ENCODE measurements around the gene ALPI.

The ALPI gene

GRCh38 chr2:232487385-232488096, 31.6 kb downstream of the ALPI start, which contains the start of gene ECEL1:
ECEL1 (minus strand) TSS chr2:232487834; CDS start chr2:232486653, 1,181 bp downstream.
- no peak for DNase-seq

DNA sequence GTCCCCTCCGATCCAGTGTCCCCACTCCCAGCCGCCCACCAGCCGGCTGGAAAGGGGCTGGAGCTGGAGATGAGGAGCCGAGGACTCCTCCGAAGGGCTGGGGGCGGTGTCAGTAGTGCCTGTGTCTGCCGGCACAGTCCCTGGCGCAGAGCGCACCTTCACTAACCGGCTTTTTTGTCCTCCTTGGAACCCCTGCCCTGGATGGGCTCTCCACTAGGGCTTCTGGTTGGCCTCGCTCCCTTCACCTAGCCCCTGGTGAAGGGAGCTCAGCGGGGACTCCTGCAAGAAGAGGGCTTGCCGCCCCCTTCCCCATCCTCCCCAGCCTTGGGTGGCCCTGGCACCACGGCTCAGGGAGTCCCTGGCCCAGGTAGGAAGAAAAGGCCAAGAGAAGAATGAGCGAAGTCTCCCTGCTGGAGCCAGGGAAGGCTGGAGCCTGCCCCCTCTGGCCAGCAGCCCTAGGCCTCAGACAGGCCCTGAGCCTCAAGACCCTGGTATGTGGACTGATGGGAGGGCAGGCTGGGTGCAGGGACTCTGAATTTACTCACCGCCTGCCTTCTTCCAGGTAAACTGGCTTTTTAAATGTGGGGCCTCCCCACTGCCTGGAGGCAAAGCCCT, 32.3 kb downstream of the ALPI start:
- DNase-seq: no peak

DNA sequence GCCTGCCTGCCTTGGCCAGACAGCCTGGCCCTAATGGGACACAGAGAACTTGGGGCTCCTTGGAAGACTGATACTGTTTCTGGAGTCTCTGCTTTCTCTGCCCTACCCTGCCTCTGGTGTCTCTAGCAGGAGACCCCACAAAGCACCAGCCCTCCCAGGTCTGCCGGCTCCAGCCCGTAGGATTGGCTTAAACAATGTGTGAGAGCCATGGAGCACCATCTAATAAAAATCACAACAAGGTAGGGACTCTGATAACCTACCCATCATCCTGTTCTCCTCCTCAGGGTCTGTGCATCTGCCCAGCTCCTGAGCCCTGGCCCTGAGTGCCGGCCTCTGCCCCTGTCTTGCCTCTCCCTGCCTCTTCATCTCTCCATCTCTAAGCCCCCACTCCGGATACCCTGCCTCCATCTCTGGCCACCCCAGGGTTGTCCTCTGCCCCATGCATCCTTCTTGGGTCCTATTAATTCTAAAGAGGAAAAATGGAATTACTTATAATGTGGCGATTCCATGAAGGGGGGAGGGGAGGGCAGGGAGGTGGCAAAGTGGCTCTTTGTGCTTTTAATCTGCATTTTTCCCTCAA, 32.9 kb downstream of the ALPI start:
- DNase-seq: no peak

DNA sequence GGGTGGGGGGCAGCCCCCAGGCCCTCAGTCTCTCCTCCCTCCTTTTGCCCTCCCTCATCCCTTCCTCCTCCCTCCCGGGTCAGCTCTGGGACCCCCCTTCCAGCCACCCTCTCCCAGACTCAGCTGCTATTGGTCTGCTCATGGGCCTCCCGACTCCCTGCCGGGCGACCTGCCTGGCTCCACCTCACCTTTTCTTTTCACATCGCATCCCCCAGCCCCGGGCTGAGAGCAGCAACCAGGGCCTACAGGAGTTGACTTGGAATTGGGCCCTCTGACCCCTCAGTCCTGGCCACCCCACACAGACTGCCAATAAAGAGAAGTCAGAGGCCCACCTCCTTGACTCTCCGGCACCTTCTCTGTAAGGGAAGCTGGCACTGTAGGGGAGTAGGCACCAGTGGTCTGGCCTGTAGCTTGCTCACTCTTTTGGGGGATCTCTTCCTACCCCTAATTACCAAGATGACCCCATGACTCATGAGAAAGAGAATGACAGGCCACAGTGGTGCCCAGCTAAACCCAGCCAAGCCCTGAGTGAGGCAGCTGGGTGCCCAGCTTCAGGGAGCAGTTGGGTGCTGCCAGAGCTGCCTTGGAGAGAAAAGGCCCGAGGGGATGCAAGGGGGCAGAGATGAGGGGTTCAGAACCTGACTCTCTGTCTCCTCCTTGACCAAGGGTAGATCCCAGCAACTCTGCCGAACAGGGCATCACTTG, 33.7 kb downstream of the ALPI start:
- no peak for DNase-seq

- DNase-seq: no peak
Measured at GRCh38 chr2:232490221-232491138, 34.5 kb downstream of the ALPI start.

DNA sequence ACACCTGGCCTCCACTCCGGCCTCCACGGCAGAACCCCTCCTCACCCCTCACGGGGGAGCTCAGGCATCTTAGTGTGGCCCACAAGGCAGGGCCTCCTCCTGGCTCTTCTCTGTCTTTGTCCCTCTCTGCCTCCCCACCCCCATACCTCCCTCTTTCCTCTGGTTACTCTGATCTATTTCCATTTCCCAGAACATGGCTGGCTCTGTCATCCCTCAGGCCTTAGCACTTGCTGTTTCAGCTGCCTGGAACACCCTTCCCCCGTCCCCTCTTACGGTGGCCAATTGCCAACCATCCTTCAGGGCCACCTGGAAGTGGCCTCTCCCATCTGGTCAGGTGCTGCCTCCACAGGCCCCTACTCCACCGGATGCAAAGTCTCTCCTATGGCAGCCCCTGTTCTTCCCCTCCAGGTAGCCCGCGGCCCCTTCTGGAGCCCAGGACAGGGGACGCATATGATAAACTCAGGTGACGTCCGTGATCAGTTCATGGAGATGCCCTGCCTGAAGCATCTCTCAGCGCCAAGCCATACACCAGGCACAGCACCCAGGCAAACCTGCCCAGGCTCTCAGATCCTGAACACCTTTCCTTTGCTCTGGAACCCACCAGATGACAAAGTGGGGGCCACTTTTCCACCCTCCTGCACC, 35.3 kb downstream of the ALPI start:
- no peak for DNase-seq

- DNase-seq: peak; percentile 24
Measured at GRCh38 chr2:232492236-232492848, 36.4 kb downstream of the ALPI start.

DNA sequence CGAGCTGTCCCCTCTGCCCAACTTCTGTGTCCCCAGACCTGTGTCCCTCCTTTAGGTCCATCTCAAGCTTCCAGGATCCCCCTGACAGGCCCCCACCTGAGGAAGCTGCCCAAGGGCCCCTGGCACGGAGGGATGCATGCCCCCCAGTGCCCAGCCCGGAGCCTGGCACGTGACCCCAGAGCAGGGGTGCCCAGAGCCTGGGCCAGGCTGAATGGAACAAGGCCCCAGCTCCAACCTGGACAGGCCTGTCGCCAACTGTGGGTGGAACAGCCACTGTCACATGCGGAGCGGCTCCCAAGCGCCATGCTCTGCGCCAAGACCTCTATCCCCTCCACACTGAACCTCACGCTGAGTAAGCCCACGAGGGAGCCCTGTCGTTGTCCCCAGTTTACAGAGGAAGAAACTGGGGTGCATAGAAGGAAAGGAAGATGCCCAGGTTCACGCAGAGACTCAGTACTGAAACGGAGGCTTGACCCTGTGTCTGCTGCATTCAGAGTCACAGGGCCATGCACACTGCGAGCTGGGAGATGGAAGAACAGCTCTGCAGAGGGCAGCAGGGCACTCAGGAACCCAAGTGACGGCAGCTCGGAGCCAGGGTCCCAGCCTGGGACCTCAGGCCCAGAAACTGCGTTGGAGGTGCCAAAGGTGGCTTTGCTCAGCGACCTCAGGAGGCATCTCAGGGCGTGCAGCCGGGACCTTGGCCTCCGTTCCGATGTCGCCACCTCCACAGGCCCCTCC, 37.2 kb downstream of the ALPI start:
- DNase-seq: no peak

DNA sequence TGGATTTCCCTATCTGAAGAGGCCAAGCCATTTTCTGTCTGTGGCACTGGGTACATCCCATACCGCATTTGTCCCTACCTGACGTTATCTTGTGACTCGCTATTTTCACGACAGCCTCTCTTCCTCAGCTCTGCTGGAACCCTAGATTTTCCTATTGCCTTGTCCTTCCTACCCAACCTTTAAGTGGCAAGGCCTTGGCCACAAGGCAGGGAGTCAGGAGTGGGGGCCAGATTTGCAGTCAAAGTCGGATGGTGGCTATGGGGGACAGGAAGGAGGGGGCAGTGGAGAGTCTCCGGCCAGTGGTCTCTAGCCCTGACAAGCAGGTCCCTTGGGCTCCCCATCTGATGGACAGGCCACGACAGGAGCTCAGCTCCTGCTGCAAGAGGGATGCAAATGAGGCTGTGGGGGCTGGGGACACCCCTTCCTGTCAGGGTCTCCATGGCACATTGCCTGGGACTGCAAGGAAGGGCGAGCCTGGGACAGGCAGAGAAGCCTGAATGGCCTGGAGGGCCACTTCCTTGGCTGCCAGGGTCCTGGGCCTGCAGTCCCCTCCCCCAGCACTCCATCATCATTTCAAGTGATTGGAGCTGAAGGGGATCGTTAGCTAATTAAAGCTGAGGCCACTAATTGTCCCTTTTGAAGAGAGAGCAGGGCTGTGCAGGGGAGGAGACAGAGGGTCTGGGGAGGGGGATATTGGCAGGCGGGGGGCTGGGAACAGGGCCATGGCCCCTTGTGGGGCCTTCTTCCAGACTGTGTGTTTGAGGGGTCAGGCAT, 37.9 kb downstream of the ALPI start:
- no peak for DNase-seq

- DNase-seq: no peak
Measured at GRCh38 chr2:232494542-232494941, 38.6 kb downstream of the ALPI start.

DNA sequence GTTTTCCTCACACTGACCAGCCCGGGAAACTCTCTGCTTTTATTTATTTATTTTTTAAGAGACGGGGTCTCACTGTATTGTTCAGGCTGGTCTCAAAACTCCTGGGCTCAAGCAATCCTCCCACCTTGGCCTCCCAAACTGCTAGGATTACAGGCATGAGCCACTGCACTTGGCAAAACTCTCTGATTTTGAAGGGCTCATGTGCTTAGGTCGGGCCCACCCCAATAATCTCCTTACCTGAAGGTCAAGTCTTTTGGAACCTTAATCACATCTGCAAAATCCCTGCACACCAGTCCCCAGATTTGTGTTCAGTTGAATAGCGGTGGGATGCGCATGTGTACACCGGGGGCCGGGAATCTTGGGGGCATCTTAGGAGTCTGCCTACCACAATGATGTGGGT, 39.3 kb downstream of the ALPI start:
- DNase-seq: no peak

DNA sequence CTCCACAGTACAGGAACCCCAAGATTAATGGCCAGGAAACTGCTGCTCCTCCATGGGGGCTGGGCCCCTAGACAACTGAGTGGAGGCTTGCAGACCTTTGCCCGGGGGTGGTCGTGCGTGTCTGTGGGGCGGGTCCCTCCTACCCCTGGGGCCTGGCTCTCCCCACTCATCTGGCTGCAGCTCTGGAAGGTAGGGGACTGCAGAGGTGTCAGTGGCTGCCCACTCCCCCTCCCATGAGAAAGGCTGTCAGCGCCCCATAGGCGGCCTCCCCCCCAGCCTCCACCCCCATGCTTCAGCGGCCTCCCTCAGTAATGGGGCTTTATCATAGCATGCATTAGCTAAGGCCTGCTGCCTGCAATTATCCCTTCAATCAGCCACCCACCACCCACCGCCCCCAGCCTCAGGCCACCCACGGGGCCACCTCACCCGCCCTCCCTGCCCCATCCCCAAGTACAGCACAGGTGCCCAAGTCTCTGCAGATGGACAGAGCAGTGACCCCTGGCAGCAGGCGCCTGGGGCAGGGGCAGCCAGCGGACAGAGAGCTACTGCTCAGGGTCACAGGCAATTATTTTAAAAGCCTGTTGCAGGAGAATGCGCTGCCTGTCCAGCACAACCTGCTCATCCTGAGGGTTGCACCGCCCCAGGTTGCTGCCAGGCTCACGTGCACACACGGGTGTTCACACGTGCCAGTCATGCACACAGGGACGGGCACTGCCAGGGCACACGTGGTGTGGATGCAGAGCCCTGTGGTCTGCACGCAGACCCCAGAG, 40.7 kb downstream of the ALPI start:
- DNase-seq: no peak

DNA sequence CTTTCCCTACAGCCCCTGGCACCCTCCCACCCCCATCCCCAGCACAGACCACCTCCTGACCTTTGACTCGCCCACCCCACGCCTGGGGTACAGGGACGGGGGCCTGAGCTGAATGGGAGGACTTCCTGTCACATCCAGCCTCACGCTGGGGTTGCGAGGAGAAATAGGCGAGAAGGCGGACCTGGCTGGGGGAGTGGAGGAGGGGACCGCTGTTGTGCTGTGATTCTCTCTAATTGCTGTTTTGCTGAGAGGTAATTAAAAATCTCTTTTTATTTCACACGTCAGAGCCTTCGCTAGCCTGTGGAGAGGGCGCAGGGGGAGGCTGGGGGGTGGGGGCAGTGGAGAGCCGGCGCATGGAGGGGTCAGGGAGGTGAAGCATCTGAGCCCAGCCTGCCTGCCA, 41.4 kb downstream of the ALPI start:
- no peak for DNase-seq

GRCh38 chr2:232498452-232498851, 42.5 kb downstream of the ALPI start:
- no peak for DNase-seq

- DNase-seq: no peak
Measured at GRCh38 chr2:232501331-232501771, 45.4 kb downstream of the ALPI start.

GRCh38 chr2:232501794-232502390, 45.9 kb downstream of the ALPI start:
- DNase-seq: no peak

GRCh38 chr2:232502511-232502910, 46.6 kb downstream of the ALPI start:
- DNase-seq: peak; percentile 20

GRCh38 chr2:232502911-232503808, 47.2 kb downstream of the ALPI start:
- DNase-seq: no peak

Measured in NCI-H2171 treated with DMSO at 0.1 percent for 48 hours (cell line).